HepG2 (cell line): Measurements from ENCODE around the gene SNAP29. TPM values are rescaled to one million over a fixed set of nuclear protein-coding genes. Genes with fewer than 3 reads are reported as not detected.

Experiments used
- E2F2 ChIP-seq: sonication (generic); formaldehyde crosslinking; IDR thresholded peaks from 2 replicates; pipeline ENCODE4 v1.4.0; 2020; ENCODE audit warnings: missing genetic modification reagents, borderline replicate concordance
- ELF1 ChIP-seq: sonication (generic); formaldehyde crosslinking; IDR thresholded peaks from 2 replicates; pipeline ENCODE4 v1.4.0; 2020; ENCODE audit warnings: missing genetic modification reagents
- GMEB1 ChIP-seq: sonication (generic); formaldehyde crosslinking; IDR thresholded peaks from 2 replicates; pipeline ENCODE4 v1.5.1; 2020; ENCODE audit warnings: missing genetic modification reagents, mild to moderate bottlenecking, borderline replicate concordance
- HNF1B ChIP-seq: sonication (generic); formaldehyde crosslinking; IDR thresholded peaks from 2 replicates; pipeline ENCODE4 v1.5.1; 2020; ENCODE audit warnings: mild to moderate bottlenecking, moderate library complexity, missing genetic modification reagents
- KMT2B ChIP-seq: IDR thresholded peaks from 2 replicates; pipeline ENCODE4 v1.6.1; 2016; ENCODE audit warnings: missing genetic modification reagents, missing compliant biosample characterization
- MAFF ChIP-seq: IDR thresholded peaks from 2 replicates; pipeline ENCODE4 v1.6.1; 2011; ENCODE audit warnings: low read depth, low read length, improper control_type of control experiment
- MATR3 ChIP-seq: sonication (generic); formaldehyde crosslinking; IDR thresholded peaks from 2 replicates; pipeline ENCODE4 v1.4.0; 2020; ENCODE audit warnings: missing genetic modification reagents
- MBNL3 ChIP-seq: fragments of 250-450 bp; sonication (Bioruptor Pico); conservative IDR thresholded peaks from 2 replicates; pipeline ENCODE4 v1.8.0; 2022; ENCODE audit warnings: mild to moderate bottlenecking, inconsistent platforms
- PITX1 ChIP-seq: sonication (generic); formaldehyde crosslinking; IDR thresholded peaks from 2 replicates; pipeline ENCODE4 v1.5.1; 2020; ENCODE audit warnings: mild to moderate bottlenecking, missing genetic modification reagents
- RNF219 ChIP-seq: sonication (generic); formaldehyde crosslinking; IDR thresholded peaks from 2 replicates; pipeline ENCODE4 v1.5.0; 2020; ENCODE audit warnings: mild to moderate bottlenecking, missing genetic modification reagents
- SKIL ChIP-seq: sonication (generic); formaldehyde crosslinking; IDR thresholded peaks from 2 replicates; pipeline ENCODE4 v1.8.0; 2022; ENCODE audit warnings: missing genetic modification reagents, mild to moderate bottlenecking, moderate library complexity, borderline replicate concordance
- TAF15 ChIP-seq: fragments of 200-400 bp; formaldehyde crosslinking; IDR thresholded peaks from one replicate; pipeline ENCODE4 v1.6.1; 2018; ENCODE audit warnings: mild to moderate bottlenecking, low read depth, low read length; ENCODE audit not compliant: poor library complexity, severe bottlenecking
- THYN1 ChIP-seq: sonication (generic); formaldehyde crosslinking; IDR thresholded peaks from 2 replicates; pipeline ENCODE4 v1.8.1; 2023; ENCODE audit warnings: low read depth, mild to moderate bottlenecking, moderate library complexity, missing genetic modification reagents, borderline replicate concordance
- ZC3H4 ChIP-seq: sonication (generic); formaldehyde crosslinking; IDR thresholded peaks from 2 replicates; pipeline ENCODE4 v1.4.0; 2020; ENCODE audit warnings: missing genetic modification reagents, borderline replicate concordance
- ZNF235 ChIP-seq: sonication (generic); formaldehyde crosslinking; IDR thresholded peaks from 2 replicates; pipeline ENCODE4 v1.8.1; 2023; ENCODE audit warnings: mild to moderate bottlenecking, missing genetic modification reagents, borderline replicate concordance
- ZNF264 ChIP-seq: sonication (generic); formaldehyde crosslinking; IDR thresholded peaks from 2 replicates; pipeline ENCODE4 v1.4.0; 2020; ENCODE audit warnings: missing genetic modification reagents
- ZNF570 ChIP-seq: sonication (generic); formaldehyde crosslinking; IDR thresholded peaks from 2 replicates; pipeline ENCODE4 v1.4.0; 2020; ENCODE audit warnings: mild to moderate bottlenecking, missing genetic modification reagents, borderline replicate concordance
- ZNF670 ChIP-seq: sonication (generic); formaldehyde crosslinking; IDR thresholded peaks from 2 replicates; pipeline ENCODE4 v1.8.0; 2022; ENCODE audit warnings: mild to moderate bottlenecking, missing genetic modification reagents, borderline replicate concordance
- polyA plus RNA-seq, 8 experiments: library from polyadenylated mRNA; depleted of rRNA in 3 of 8; stranded (reverse) in 7 of 8; unstranded in 1 of 8; fragments of >200 nt; fragmentation: Illumina TruSeq in 4 of 8; extraction: Trizol in 4 of 8; gene quantifications; 2 replicates each; pipeline versions ENCODE4 v1.2.1 to v1.2.3, GENCODE V29; 2011 to 2016; ENCODE audit warnings: low read depth in 4 of 8, missing spikeins in 1 of 8, mixed read lengths in 1 of 8; ENCODE audit not compliant: insufficient read depth in 1 of 8
- total RNA-seq, 5 experiments: library from RNA; depleted of rRNA; stranded (reverse); fragments of >200 nt; fragmentation: Illumina TruSeq; extraction: Trizol; gene quantifications; 2 replicates each; pipeline ENCODE4 v1.2.3, GENCODE V29; 2016; ENCODE audit warnings: low read depth in 1 of 5

The SNAP29 gene
- total and polyA plus RNA-seq, 2 of the 13 experiments (the other 11 are each of a cell fraction or from before 2014, with no cell fraction given), result 12.3 to 30.7 TPM

- TF ChIP-seq SKIL (no peak; the same call in 1 of the 2 replicates), ZC3H4 (CRISPR knock-in tag) (no peak), RNF219 (no peak), TAF15 (no peak), MAFF (no peak), MBNL3 (CRISPR knock-in tag) (no peak), E2F2 (CRISPR knock-in tag) (no peak), ZNF235 (no peak), ZNF670 (no peak), PITX1 (CRISPR knock-in tag) (no peak), KMT2B (CRISPR knock-in tag) (peak; percentile 66; the same call in 1 of the 2 replicates), MATR3 (CRISPR knock-in tag) (no peak), GMEB1 (CRISPR knock-in tag) (peak; percentile 77; the same call in 1 of the 2 replicates), ZNF570 (CRISPR knock-in tag) (no peak), ELF1 (CRISPR knock-in tag) (peak; percentile 70), HNF1B (CRISPR knock-in tag) (peak; percentile 60), THYN1 (CRISPR knock-in tag) (no peak), ZNF264 (CRISPR knock-in tag) (no peak)
Measured at GRCh38 chr22:20858615-20859416, at the start of gene SNAP29, which contains the start of gene PI4KA (continued).
